Measurements from ENCODE around the gene B4GALT7. TPM values are rescaled to one million over a fixed set of nuclear protein-coding genes. Genes with fewer than 3 reads are reported as not detected.

The B4GALT7 gene
- total RNA-seq, 2 donors from 2014 or later: 27.4 to 33.7 TPM

GRCh38 chr5:177603631-177604030 lies 3.7 kb downstream of the B4GALT7 start:
- peaks cover 3% of the 10 kb centered on the region for H3K4me1 ChIP-seq (ENCODE audit: control insufficient read depth, insufficient read depth, low read length)
- H3K27me3 Mint-ChIP-seq (ENCODE audit: insufficient read depth): no peaks in the 10 kb centered on the region
- no peak overlapping the region for H3K27ac ChIP-seq (ENCODE audit: low read depth, low read length)
- peaks cover under 1% of the 10 kb centered on the region for H3K36me3 ChIP-seq (ENCODE audit: control insufficient read depth, insufficient read depth, low read length)
- H3K36me3 Mint-ChIP-seq (ENCODE audit: low read depth): peaks cover 20% of the 10 kb centered on the region
- H3K9me3 Mint-ChIP-seq: no peaks in the 10 kb centered on the region
- DNase-seq: no peak
- H3K4me1 Mint-ChIP-seq: peaks cover 12% of the 10 kb centered on the region
- H3K27ac Mint-ChIP-seq: peak overlapping the region; percentile 32
- 91 to 95% methylated on average over 6 to 8 of the region's 8 CpGs for WGBS, 2 experiments (ENCODE audit: insufficient coverage in 1 of 2, insufficient read length in 1 of 2)
- no peak overlapping the region for H3K9ac ChIP-seq (ENCODE audit: extremely low read depth, low read length, poor library complexity, severe bottlenecking)
- H3K27me3 ChIP-seq (ENCODE audit: control insufficient read depth, insufficient read depth, low read length, poor library complexity, severe bottlenecking): no peaks in the 10 kb centered on the region
- H3K4me3 ChIP-seq (ENCODE audit: low read length): no peak overlapping the region
- H3K9me3 ChIP-seq (ENCODE audit: control insufficient read depth, low read length): no peaks in the 10 kb centered on the region
- H3K4me3 Mint-ChIP-seq: no peak overlapping the region
- no peak for TF ChIP-seq CTCF (conservative IDR thresholded peaks at IDR 0.05)

DNA sequence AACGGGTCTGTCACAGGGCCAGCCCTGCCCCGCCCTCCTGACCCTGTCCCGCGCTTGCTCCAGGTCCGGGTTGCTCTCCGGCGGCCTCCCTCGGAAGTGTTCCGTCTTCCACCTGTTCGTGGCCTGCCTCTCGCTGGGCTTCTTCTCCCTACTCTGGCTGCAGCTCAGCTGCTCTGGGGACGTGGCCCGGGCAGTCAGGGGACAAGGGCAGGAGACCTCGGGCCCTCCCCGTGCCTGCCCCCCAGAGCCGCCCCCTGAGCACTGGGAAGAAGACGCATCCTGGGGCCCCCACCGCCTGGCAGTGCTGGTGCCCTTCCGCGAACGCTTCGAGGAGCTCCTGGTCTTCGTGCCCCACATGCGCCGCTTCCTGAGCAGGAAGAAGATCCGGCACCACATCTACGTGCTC lies 4.2 kb downstream of the B4GALT7 start:
- no peak for DNase-seq
- Mint-ChIP-seq H3K9me3 (no peaks in the 10 kb centered on the region), H3K36me3 (ENCODE audit: low read depth) (peaks cover 20% of the 10 kb centered on the region), H3K27ac (no peak overlapping the region), H3K27me3 (ENCODE audit: insufficient read depth) (no peaks in the 10 kb centered on the region), H3K4me1 (peaks cover 9% of the 10 kb centered on the region), H3K4me3 (no peak overlapping the region)
- Histone ChIP-seq H3K4me1 (ENCODE audit: control insufficient read depth, insufficient read depth, low read length) (peaks cover 3% of the 10 kb centered on the region), H3K27ac (ENCODE audit: low read depth, low read length) (no peak overlapping the region), H3K4me3 (ENCODE audit: low read length) (no peak overlapping the region), H3K9ac (ENCODE audit: extremely low read depth, low read length, poor library complexity, severe bottlenecking) (no peak overlapping the region), H3K27me3 (ENCODE audit: control insufficient read depth, insufficient read depth, low read length, poor library complexity, severe bottlenecking) (no peaks in the 10 kb centered on the region), H3K36me3 (ENCODE audit: control insufficient read depth, insufficient read depth, low read length) (peaks cover 5% of the 10 kb centered on the region), H3K9me3 (ENCODE audit: control insufficient read depth, low read length) (no peaks in the 10 kb centered on the region)
- 91 to 94% methylated on average over 15 to 27 of the region's 27 CpGs for WGBS, 2 experiments (ENCODE audit: insufficient coverage in 1 of 2, insufficient read length in 1 of 2)
- TF ChIP-seq CTCF (conservative IDR thresholded peaks at IDR 0.05): no peak

DNA sequence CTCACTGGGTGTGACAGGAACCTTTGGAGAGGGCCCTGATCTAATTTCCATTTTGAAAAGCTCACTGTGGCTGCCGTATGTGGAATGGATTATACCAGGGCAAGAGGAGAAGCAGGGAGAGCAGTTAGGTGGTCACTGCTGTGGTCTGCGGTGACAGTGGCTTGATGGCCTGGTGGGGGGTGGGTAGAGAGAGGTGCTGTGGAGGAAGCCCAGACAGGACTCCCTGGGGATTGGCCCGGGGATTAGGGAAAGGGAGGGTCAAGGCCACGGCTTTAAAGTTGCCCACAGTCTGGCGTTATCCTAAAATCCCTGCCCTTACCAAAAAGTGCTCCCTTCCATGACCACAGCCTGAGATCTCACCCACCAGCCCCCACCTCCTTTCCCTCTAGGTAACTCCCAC lies 4.7 kb downstream of the B4GALT7 start:
- no peak for TF ChIP-seq CTCF (conservative IDR thresholded peaks at IDR 0.05)
- Histone ChIP-seq H3K9ac (ENCODE audit: extremely low read depth, low read length, poor library complexity, severe bottlenecking) (no peak overlapping the region), H3K27me3 (ENCODE audit: control insufficient read depth, insufficient read depth, low read length, poor library complexity, severe bottlenecking) (no peaks in the 10 kb centered on the region), H3K4me3 (ENCODE audit: low read length) (no peak overlapping the region), H3K4me1 (ENCODE audit: control insufficient read depth, insufficient read depth, low read length) (peaks cover 3% of the 10 kb centered on the region), H3K27ac (ENCODE audit: low read depth, low read length) (no peak overlapping the region), H3K36me3 (ENCODE audit: control insufficient read depth, insufficient read depth, low read length) (peaks cover 6% of the 10 kb centered on the region), H3K9me3 (ENCODE audit: control insufficient read depth, low read length) (no peaks in the 10 kb centered on the region)
- Mint-ChIP-seq H3K9me3 (no peaks in the 10 kb centered on the region), H3K27me3 (ENCODE audit: insufficient read depth) (no peaks in the 10 kb centered on the region), H3K4me1 (peaks cover 8% of the 10 kb centered on the region), H3K4me3 (no peak overlapping the region), H3K36me3 (ENCODE audit: low read depth) (peaks cover 20% of the 10 kb centered on the region), H3K27ac (no peak overlapping the region)
- WGBS, 2 experiments (ENCODE audit: insufficient coverage in 1 of 2, insufficient read length in 1 of 2): 93 to 94% methylated on average over 3 to 5 of the region's 5 CpGs
- no peak for DNase-seq
